Neural progenitor cell (in vitro differentiated cells): ENCODE data around the gene TMEM106B.

ENCODE experiments used
- EZH2 ChIP-seq: fragments of 200-600 bp; sonication (generic); IDR thresholded peaks from 2 replicates; pipeline ENCODE4 v1.6.1; 2017; ENCODE audit warnings: antibody characterized with exemption, mild to moderate bottlenecking, moderate library complexity
- TF ChIP-seq, protein P1 (sequence below): fragments of 200-600 bp; sonication (generic); IDR thresholded peaks from 2 replicates; pipeline ENCODE4 v1.5.1; 2017; ENCODE audit warnings: antibody characterized with exemption, mild to moderate bottlenecking

DNA sequence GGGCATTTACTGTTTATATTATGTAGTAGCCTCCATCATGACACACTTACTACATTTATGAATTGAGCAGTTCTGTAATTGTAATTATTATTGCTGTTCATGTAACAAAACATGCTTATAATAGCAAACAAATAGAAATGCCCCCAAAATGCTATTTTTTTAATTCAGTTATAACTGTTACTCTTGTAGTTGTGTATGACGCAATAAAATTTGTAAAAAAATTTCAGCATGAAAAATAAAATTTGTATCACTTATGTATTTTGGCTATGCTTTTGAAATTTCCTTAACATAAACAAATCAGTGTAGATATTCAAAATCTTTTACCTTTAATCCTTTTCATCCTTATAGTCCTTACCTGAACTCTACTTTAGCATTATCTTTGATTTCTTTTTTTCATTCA is 25.9 kb downstream of the TMEM106B start:
- TF ChIP-seq, protein P1, sequence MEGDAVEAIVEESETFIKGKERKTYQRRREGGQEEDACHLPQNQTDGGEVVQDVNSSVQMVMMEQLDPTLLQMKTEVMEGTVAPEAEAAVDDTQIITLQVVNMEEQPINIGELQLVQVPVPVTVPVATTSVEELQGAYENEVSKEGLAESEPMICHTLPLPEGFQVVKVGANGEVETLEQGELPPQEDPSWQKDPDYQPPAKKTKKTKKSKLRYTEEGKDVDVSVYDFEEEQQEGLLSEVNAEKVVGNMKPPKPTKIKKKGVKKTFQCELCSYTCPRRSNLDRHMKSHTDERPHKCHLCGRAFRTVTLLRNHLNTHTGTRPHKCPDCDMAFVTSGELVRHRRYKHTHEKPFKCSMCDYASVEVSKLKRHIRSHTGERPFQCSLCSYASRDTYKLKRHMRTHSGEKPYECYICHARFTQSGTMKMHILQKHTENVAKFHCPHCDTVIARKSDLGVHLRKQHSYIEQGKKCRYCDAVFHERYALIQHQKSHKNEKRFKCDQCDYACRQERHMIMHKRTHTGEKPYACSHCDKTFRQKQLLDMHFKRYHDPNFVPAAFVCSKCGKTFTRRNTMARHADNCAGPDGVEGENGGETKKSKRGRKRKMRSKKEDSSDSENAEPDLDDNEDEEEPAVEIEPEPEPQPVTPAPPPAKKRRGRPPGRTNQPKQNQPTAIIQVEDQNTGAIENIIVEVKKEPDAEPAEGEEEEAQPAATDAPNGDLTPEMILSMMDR: no peak
- TF ChIP-seq EZH2: no peak
